Muscle of leg (tissue), 11 donors: Measurements from ENCODE around the gene TENT4A. TPM values are rescaled to one million over a fixed set of nuclear protein-coding genes. Genes with fewer than 3 reads are reported as not detected.

ENCODE experiments used
- DNase-seq: peaks from one replicate; pipeline ENCODE4 v3.0.0; 2013
- H3K27ac ChIP-seq: one replicate; pipeline ENCODE4 v1.5.1; 2013; ENCODE audit warnings: mild to moderate bottlenecking, low read length, control low read depth
- H3K27me3 ChIP-seq: one replicate; pipeline ENCODE4 v1.6.1; 2013; ENCODE audit warnings: low read length; ENCODE audit not compliant: control insufficient read depth, insufficient read depth
- H3K36me3 ChIP-seq: one replicate; pipeline ENCODE4 v1.6.1; 2013; ENCODE audit warnings: low read length; ENCODE audit not compliant: control insufficient read depth, insufficient read depth
- H3K4me1 ChIP-seq: one replicate; pipeline ENCODE4 v1.6.1; 2013; ENCODE audit warnings: low read length; ENCODE audit not compliant: control insufficient read depth, insufficient read depth
- H3K4me3 ChIP-seq: one replicate; pipeline ENCODE4 v1.5.1; 2013; ENCODE audit warnings: low read length, control low read depth
- H3K9me3 ChIP-seq: replicated peaks from 2 replicates; pipeline ENCODE4 v1.6.1; 2013; ENCODE audit warnings: low read depth, low read length; ENCODE audit not compliant: control insufficient read depth
- WGBS: methylation state at CpG from one replicate; pipeline ENCODE4 v1.1.5; 2013; ENCODE audit warnings: missing lambda C conversion rate; ENCODE audit not compliant: insufficient coverage; 5-methylcytosine and 5-hydroxymethylcytosine counted together
- polyA plus RNA-seq, 8 donors: library from polyadenylated mRNA; unstranded; fragments of 120-200 nt; gene quantifications; one replicate each; pipeline versions ENCODE4 v1.2.1 to v1.2.3, GENCODE V29; 2013; ENCODE audit warnings: inconsistent platforms in 1 of 8, low replicate concordance in 1 of 8; ENCODE audit not compliant: insufficient read length in 8 of 8, insufficient read depth in 1 of 8
- total RNA-seq: library from RNA; stranded (reverse); fragments of 120-200 nt; gene quantifications from one replicate; pipeline ENCODE4 v1.2.4, GENCODE V29; 2013

The TENT4A gene
- total and polyA plus RNA-seq, 9 donors, result 9.0 to 22.2 (median 16.5) TPM

GRCh38 chr5:6722015-6722414 is 8.8 kb downstream of the TENT4A start:
- 43% methylated on average over 3 of the region's 6 CpGs for WGBS
- Histone ChIP-seq H3K27me3 (no peaks in the 10 kb centered on the region), H3K36me3 (peaks cover 20% of the 10 kb centered on the region), H3K4me1 (peaks cover 36% of the 10 kb centered on the region), H3K27ac (peak overlapping the region; percentile 77), H3K4me3 (peak overlapping the region; percentile 9), H3K9me3 (no peaks in the 10 kb centered on the region)
- peak; percentile 76 for DNase-seq

GRCh38 chr5:6723122-6723815 is 10.0 kb downstream of the TENT4A start:
- H3K4me3 ChIP-seq, result no peak overlapping the region
- no peaks in the 10 kb centered on the region for H3K27me3 ChIP-seq
- peaks cover 34% of the 10 kb centered on the region for H3K4me1 ChIP-seq
- 72% methylated on average over 8 of the region's 14 CpGs for WGBS
- no peak overlapping the region for H3K27ac ChIP-seq
- peaks cover 16% of the 10 kb centered on the region for H3K36me3 ChIP-seq
- H3K9me3 ChIP-seq, result no peaks in the 10 kb centered on the region
- no peak for DNase-seq

- Histone ChIP-seq H3K27ac (no peak overlapping the region), H3K4me3 (no peak overlapping the region), H3K36me3 (peaks cover 16% of the 10 kb centered on the region), H3K27me3 (no peaks in the 10 kb centered on the region), H3K4me1 (peaks cover 37% of the 10 kb centered on the region), H3K9me3 (no peaks in the 10 kb centered on the region)
- 88% methylated on average over 8 of the region's 12 CpGs for WGBS
- no peak for DNase-seq
These were observed 10.6 kb downstream of the TENT4A start for GRCh38 chr5:6723816-6724300.

GRCh38 chr5:6724321-6724929 is 11.2 kb downstream of the TENT4A start:
- H3K27me3 ChIP-seq, result no peaks in the 10 kb centered on the region
- no peaks in the 10 kb centered on the region for H3K9me3 ChIP-seq
- H3K36me3 ChIP-seq, result peaks cover 14% of the 10 kb centered on the region
- H3K27ac ChIP-seq, result no peak overlapping the region
- H3K4me1 ChIP-seq, result peaks cover 39% of the 10 kb centered on the region
- no peak overlapping the region for H3K4me3 ChIP-seq
- 81% methylated on average over 6 of the region's 8 CpGs for WGBS
- DNase-seq, result no peak

GRCh38 chr5:6725421-6725820 is 12.2 kb downstream of the TENT4A start:
- WGBS, result no CpG with 5 or more reads among the region's 4 CpGs

GRCh38 chr5:6726006-6726405 is 12.8 kb downstream of the TENT4A start:
- no peak for DNase-seq
- H3K36me3 ChIP-seq, result peaks cover 12% of the 10 kb centered on the region
- no peaks in the 10 kb centered on the region for H3K27me3 ChIP-seq
- H3K9me3 ChIP-seq, result no peaks in the 10 kb centered on the region
- 87% methylated on average over 6 of the region's 9 CpGs for WGBS
- H3K4me1 ChIP-seq, result peaks cover 36% of the 10 kb centered on the region
- H3K27ac ChIP-seq, result no peak overlapping the region
- H3K4me3 ChIP-seq, result no peak overlapping the region

More at GRCh38 chr5:6725421-6725820, 12.2 kb downstream of the TENT4A start:
- Histone ChIP-seq H3K36me3 (peaks cover 12% of the 10 kb centered on the region), H3K4me1 (peaks cover 40% of the 10 kb centered on the region), H3K27me3 (no peaks in the 10 kb centered on the region), H3K27ac (no peak overlapping the region), H3K4me3 (no peak overlapping the region), H3K9me3 (no peaks in the 10 kb centered on the region)
- DNase-seq, result no peak

GRCh38 chr5:6727231-6727630 is 14.0 kb downstream of the TENT4A start:
- H3K27ac ChIP-seq, result no peak overlapping the region
- H3K4me1 ChIP-seq, result peaks cover 34% of the 10 kb centered on the region
- 85% methylated on average over 8 of the region's 8 CpGs for WGBS
- no peak overlapping the region for H3K4me3 ChIP-seq
- H3K36me3 ChIP-seq, result peaks cover 12% of the 10 kb centered on the region
- DNase-seq, result no peak
- H3K27me3 ChIP-seq, result no peaks in the 10 kb centered on the region
- no peaks in the 10 kb centered on the region for H3K9me3 ChIP-seq

- H3K4me3 ChIP-seq, result no peak overlapping the region
- H3K27me3 ChIP-seq, result no peaks in the 10 kb centered on the region
- H3K9me3 ChIP-seq, result no peaks in the 10 kb centered on the region
- 76% methylated on average over 6 of the region's 17 CpGs for WGBS
- H3K4me1 ChIP-seq, result peaks cover 39% of the 10 kb centered on the region
- DNase-seq, result no peak
- H3K27ac ChIP-seq, result no peak overlapping the region
- peaks cover 12% of the 10 kb centered on the region for H3K36me3 ChIP-seq
These were observed 15.0 kb downstream of the TENT4A start for GRCh38 chr5:6728011-6728794.

GRCh38 chr5:6728795-6729183 is 15.6 kb downstream of the TENT4A start:
- no CpG with 5 or more reads among the region's 1 CpG for WGBS
- H3K36me3 ChIP-seq, result peaks cover 12% of the 10 kb centered on the region
- no peaks in the 10 kb centered on the region for H3K27me3 ChIP-seq
- no peak overlapping the region for H3K4me3 ChIP-seq
- no peaks in the 10 kb centered on the region for H3K9me3 ChIP-seq
- no peak for DNase-seq
- H3K27ac ChIP-seq, result no peak overlapping the region
- H3K4me1 ChIP-seq, result peaks cover 37% of the 10 kb centered on the region
